ENCODE results near the gene COL6A3. TPM values are rescaled to one million over a fixed set of nuclear protein-coding genes. Genes with fewer than 3 reads are reported as not detected.

The COL6A3 gene
- total and polyA plus RNA-seq, 7 donors, result 15.5 to 75.2 (median 59.1) TPM

DNA sequence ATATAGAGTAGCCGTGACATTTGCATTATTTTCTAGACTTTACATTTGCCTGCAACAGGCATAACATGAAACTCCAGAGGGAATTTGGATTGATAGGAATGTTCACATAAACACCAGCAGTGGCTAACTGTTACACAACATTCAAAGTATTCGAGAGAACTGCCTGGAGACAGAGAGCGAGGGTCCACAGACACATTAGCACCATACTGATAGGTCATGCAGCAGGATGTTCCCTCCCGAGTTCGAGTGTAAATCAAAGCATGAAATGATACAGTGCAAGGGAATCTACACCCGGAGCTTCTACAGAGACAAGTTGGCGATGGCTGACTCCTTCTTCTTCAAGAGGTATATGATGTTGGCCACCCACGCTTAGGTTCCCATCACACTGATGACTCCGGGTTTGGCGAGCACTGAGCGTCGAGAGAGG, 89.5 kb downstream of the COL6A3 start:
- intact Hi-C loops (cut with DNase I), result no loop called here
- Histone ChIP-seq H3K27me3 (ENCODE audit: insufficient read depth in 3 of 3, low read length in 2 of 3) (no peaks in the 10 kb centered on the region), H3K4me1 (peaks cover 7% of the 10 kb centered on the region), H3K27ac (no peak overlapping the region), H3K9me3 (no peaks in the 10 kb centered on the region), H3K4me3 (no peak overlapping the region), H3K36me3 (ENCODE audit: insufficient read depth in 1 of 2, low read depth in 1 of 2) (no peaks in the 10 kb centered on the region)
- DNase-seq (no peak), ATAC-seq (no peak)
- WGBS, 3 donors, result 64 to 73% (median 73%) methylated on average over 12 of the region's 12 CpGs
- TF ChIP-seq, protein P1, sequence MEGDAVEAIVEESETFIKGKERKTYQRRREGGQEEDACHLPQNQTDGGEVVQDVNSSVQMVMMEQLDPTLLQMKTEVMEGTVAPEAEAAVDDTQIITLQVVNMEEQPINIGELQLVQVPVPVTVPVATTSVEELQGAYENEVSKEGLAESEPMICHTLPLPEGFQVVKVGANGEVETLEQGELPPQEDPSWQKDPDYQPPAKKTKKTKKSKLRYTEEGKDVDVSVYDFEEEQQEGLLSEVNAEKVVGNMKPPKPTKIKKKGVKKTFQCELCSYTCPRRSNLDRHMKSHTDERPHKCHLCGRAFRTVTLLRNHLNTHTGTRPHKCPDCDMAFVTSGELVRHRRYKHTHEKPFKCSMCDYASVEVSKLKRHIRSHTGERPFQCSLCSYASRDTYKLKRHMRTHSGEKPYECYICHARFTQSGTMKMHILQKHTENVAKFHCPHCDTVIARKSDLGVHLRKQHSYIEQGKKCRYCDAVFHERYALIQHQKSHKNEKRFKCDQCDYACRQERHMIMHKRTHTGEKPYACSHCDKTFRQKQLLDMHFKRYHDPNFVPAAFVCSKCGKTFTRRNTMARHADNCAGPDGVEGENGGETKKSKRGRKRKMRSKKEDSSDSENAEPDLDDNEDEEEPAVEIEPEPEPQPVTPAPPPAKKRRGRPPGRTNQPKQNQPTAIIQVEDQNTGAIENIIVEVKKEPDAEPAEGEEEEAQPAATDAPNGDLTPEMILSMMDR (IDR thresholded peaks at IDR 0.05), result no peak

DNA sequence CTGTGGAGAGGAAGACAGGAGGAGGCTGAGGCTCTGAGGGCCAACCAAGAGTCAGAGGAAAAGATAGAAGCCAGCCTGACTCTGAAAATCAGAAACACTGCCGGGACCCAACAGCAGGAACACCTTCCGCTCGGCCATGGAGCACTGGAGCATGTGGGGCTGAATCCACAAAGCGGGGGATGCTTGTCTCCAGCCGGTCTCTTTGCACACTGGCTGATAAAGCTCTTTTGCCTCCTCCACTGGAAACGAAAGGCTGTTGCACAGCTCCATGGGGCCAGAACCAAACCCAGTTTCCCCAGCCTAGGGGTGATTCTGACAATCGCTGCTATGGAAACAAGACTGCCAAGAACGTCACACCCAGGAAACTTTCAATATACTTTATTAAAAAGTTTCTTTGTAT, 90.3 kb downstream of the COL6A3 start:
- Histone ChIP-seq H3K4me1 (peaks cover 7% of the 10 kb centered on the region), H3K27me3 (ENCODE audit: insufficient read depth in 3 of 3, low read length in 2 of 3) (no peaks in the 10 kb centered on the region), H3K9me3 (no peaks in the 10 kb centered on the region), H3K36me3 (ENCODE audit: insufficient read depth in 1 of 2, low read depth in 1 of 2) (no peaks in the 10 kb centered on the region), H3K4me3 (no peak overlapping the region), H3K27ac (no peak overlapping the region)
- WGBS, 3 donors, result 91 to 92% (median 91%) methylated on average over 8 of the region's 8 CpGs
- no peak for DNase-seq
- ATAC-seq, result no peak
- intact Hi-C loops (cut with DNase I), result no loop called here
- TF ChIP-seq, protein P1 (IDR thresholded peaks at IDR 0.05), result no peak

DNA sequence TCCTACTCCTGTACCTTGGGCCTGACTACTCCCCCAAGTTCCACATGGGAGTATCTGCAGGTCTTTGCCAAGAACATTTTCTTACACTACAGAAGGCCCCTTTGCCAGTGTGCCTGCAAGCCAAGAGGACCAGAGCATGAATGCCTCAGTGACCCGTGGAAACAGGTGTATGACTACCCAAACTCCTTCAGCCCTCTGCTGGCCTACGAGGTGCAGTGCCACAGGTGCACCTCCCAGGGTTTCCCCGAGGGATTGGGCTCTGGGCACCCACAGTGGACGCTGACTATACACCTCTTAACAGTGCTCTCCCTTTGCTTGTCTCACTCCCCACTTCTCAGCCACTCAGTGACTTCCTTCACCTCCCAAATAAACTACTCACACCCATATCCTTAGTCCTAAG, 91.4 kb downstream of the COL6A3 start:
- Histone ChIP-seq H3K27me3 (ENCODE audit: insufficient read depth in 3 of 3, low read length in 2 of 3) (no peaks in the 10 kb centered on the region), H3K36me3 (ENCODE audit: insufficient read depth in 1 of 2, low read depth in 1 of 2) (no peaks in the 10 kb centered on the region), H3K27ac (no peak overlapping the region), H3K9me3 (no peaks in the 10 kb centered on the region), H3K4me3 (no peak overlapping the region), H3K4me1 (peaks cover 7% of the 10 kb centered on the region)
- TF ChIP-seq, protein P1 (IDR thresholded peaks at IDR 0.05), result peak; percentile 37
- intact Hi-C loops (cut with DNase I), result no loop called here
- peak; percentile 49 to 70 (median 58) for ATAC-seq
- DNase-seq, result peak in 1 of 2 donors; percentile 60
- WGBS, 3 donors, result 58 to 77% (median 61%) methylated on average over 4 of the region's 4 CpGs

DNA sequence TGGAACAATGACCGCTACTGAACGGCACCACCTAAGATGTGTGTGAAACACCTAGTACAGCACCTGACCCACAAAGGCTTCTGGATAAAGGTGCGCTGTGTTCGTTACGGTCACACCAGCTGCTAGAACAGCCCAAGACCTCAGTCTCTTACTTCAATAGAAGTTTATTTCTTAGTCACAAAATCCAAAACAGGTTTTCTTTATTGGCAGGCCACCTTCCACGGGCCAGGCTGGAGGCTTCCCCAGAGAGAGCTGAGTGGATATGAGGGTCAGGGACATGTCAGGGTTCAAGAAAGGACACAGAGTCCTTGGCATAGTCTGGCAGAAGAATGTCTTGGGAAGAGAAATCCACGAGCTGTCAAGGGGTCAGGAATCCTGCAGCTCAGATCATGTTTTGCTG, 92.2 kb downstream of the COL6A3 start:
- no peak overlapping the region for H3K27ac ChIP-seq
- peak; percentile 35 to 61 for DNase-seq
- no peaks in the 10 kb centered on the region for H3K9me3 ChIP-seq
- ATAC-seq, result peak in 3 of 4 donors; percentile 22 to 43 (median 23)
- intact Hi-C loops (cut with DNase I), result no loop called here
- TF ChIP-seq, protein P1 (IDR thresholded peaks at IDR 0.05), result no peak
- no peaks in the 10 kb centered on the region for H3K36me3 ChIP-seq (ENCODE audit: insufficient read depth in 1 of 2, low read depth in 1 of 2)
- H3K27me3 ChIP-seq (ENCODE audit: insufficient read depth in 3 of 3, low read length in 2 of 3), result no peaks in the 10 kb centered on the region
- H3K4me3 ChIP-seq, result no peak overlapping the region
- H3K4me1 ChIP-seq, result peaks cover 14% of the 10 kb centered on the region
- 73 to 83% (median 75%) methylated on average over 7 of the region's 7 CpGs for WGBS, 3 donors
